Ovary (tissue), 9 donors: ENCODE results near the gene C12orf57. TPM values are rescaled to one million over a fixed set of nuclear protein-coding genes. Genes with fewer than 3 reads are reported as not detected.

Experiments
- DNase-seq, 5 donors: peaks; one replicate each; pipeline ENCODE4 v3.0.0-alpha.2; 2019 to 2020
- H3K27ac ChIP-seq, 2 donors: fragments of 200-600 bp; one replicate each; pipeline versions ENCODE4 v1.5.1 to v1.8.0; 2019 to 2022
- H3K27me3 ChIP-seq: fragments of 200-600 bp; one replicate; pipeline ENCODE4 v1.8.0; 2022
- H3K36me3 ChIP-seq: fragments of 200-600 bp; sonication (generic); one replicate; pipeline ENCODE4 v1.5.1; 2019
- H3K4me1 ChIP-seq: one replicate; pipeline ENCODE4 v1.8.1; 2013; ENCODE audit warnings: mild to moderate bottlenecking, moderate library complexity; ENCODE audit not compliant: insufficient read depth
- H3K4me3 ChIP-seq: fragments of 200-600 bp; sonication (generic); one replicate; pipeline ENCODE4 v1.5.1; 2017
- H3K9me3 ChIP-seq, 2 donors: fragments of 200-600 bp in 1 of 2; sonication (generic) in 1 of 2; one replicate each; pipeline versions ENCODE4 v1.5.1 to v1.8.1; 2013 to 2019; ENCODE audit warnings: mild to moderate bottlenecking in 1 of 2, moderate library complexity in 1 of 2
- EP300 ChIP-seq: sonication (generic); formaldehyde crosslinking; IDR thresholded peaks from one replicate; pipeline ENCODE4 v1.6.1; 2017; ENCODE audit warnings: antibody characterized with exemption
- POLR2A ChIP-seq: fragments of 450-650 bp; IDR thresholded peaks from one replicate; pipeline ENCODE4 v1.6.1; 2017; ENCODE audit warnings: antibody characterized with exemption, mild to moderate bottlenecking, moderate library complexity
- whole genome bisulfite sequencing, 3 donors: extraction: QIAGEN DNeasy Blood & Tissue Kit in 1 of 3; methylation state at CpG; one replicate each; pipeline versions ENCODE4 v1.1.5 to v1.1.7; 2013 to 2017; 5-methylcytosine and 5-hydroxymethylcytosine counted together
- intact Hi-C, 4 donors: fragments of 100-400 bp; cut with DNase I; formaldehyde crosslinking; loops; one replicate each; pipeline versions ENCODE4 v1.11.0 to v1.15.1; 2022 to 2023
- microRNA counts: library from miRNA; unstranded; fragments of <30 nt; microRNA quantifications from one replicate; lab custom pipeline; 2016
- microRNA-seq, 3 donors: library from miRNA; unstranded; fragments of <30 nt; microRNA quantifications; one replicate each; pipeline versions ENCODE4 to v1.2.0, GENCODE V29; 2019 to 2020
- polyA plus RNA-seq, 2 donors: library from polyadenylated mRNA; stranded (reverse); fragments of 200-250 nt in 1 of 2; fragments of 350-450 nt in 1 of 2; fragmentation: Illumina TruSeq in 1 of 2; extraction: RNeasy Lipid Tissue Mini Kit (QIAGEN cat#74804) in 1 of 2; gene quantifications; one replicate each; pipeline ENCODE4 v1.2.3, GENCODE V29; 2013 to 2014
- small RNA-seq: library from RNA; depleted of rRNA; stranded (forward); fragments of <200 nt; gene quantifications from one replicate; pipeline ENCODE3, GENCODE V24; 2016
- total RNA-seq, 7 donors: library from RNA; depleted of rRNA in 2 of 7; stranded (reverse); fragments of >200 nt in 2 of 7; fragmentation: NEBNext Ultra II Directional in 3 of 7; extraction: Animal tissue kit (Norgen Biotek cat#: 25700) in 3 of 7; gene quantifications; one replicate each; pipeline versions ENCODE4 v1.1.0 to v1.2.4, GENCODE V29; 2016 to 2023
- TF ChIP-seq, protein P1 (sequence below), 3 donors: fragments of 450-650 bp in 2 of 3; fragments of 200-600 bp in 1 of 3; IDR thresholded peaks; one replicate each; pipeline versions ENCODE4 v1.5.1 to v1.8.0; 2016 to 2022; ENCODE audit warnings: antibody characterized with exemption in 3 of 3, mild to moderate bottlenecking in 1 of 3
- donor health status: DM: no; HTN: no; CAD: no; lungs with moderate emphysema.
- donor health status: DM: no; HTN: no; CAD: no.
- donor health status: Bipolar disorder and iron deficiency.
- donor health status: DM: yes; HTN: yes; CAD: no.
- donor health status: DM: no; HTN: no; CAD: no.
- donor health status: DM: yes; HTN: yes; CAD: no.

The C12orf57 gene
- total and polyA plus RNA-seq, 9 donors = 40.3 to 1,838 (median 633) TPM

DNA sequence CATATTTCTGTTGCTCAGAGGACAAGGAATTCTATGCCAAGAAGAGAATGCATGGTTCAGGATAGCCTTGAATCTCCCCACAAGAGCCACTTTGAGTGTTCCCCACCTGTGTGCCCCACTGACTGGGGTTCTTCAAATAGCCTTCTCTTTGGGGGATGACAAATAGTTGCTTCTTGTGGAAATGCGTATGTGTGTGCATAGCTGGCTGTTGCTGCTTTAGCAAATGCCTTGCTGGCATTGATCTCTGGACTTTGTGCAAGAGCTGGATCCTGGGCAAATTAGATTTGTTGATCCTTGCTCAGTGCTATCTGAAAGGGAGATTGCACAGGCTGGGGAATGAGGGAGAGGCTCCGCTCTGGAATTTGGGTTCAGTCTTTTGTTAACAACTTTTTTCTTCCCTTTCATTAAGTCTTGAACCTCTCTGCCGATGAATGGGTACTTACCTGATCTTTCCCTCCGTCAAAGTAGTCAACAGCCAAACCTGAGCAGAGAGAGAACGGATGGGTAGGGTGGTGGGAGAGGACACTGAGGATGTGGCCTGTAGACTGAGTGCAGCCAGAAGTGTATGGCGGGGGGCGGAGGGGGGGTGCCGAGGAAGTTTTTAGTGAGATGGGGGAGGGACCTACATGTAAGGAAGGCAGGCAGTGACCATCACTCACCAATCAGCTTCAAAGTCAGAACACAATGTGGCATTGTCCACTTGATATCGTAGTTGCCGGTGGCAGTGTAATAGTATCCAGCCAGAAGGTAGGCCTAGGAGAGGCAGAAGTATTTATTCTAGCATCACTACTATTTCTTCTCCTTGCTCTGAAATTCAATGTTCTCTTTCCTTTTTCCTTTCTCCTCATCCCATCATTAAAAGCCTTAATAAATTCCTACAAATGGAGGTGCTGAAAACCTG lies 37.6 kb downstream of the C12orf57 start:
- Histone ChIP-seq H3K9me3 (no peaks in the 10 kb centered on the region), H3K36me3 (no peaks in the 10 kb centered on the region)

DNA sequence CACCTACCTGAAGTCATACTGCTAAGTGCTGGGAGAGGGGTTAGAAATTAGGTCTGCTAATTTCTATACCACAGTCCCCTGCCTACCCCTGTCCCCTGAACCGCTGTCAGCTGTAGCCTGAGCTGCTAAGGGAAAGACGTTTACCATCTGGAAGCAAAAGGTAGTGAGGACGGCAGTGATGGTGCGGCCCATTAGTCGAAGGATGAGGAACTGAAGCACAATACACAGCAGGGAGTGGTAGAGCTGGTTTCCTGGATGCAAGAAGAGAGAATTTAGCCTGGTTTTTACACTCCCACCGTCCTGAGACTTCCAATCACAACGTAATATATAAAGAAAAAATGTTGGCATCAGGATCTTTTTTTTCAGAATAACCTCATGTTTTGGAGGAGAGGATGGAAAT lies 38.7 kb downstream of the C12orf57 start:
- no peak for DNase-seq

More for the DNA sequence above, 37.6 kb downstream of the C12orf57 start:
- WGBS, 3 donors = 88 to 93% (median 90%) methylated on average over 10 of the region's 10 CpGs
- Histone ChIP-seq H3K4me3 (no peak overlapping the region), H3K4me1 (no peaks in the 10 kb centered on the region), H3K27ac (no peak overlapping the region), H3K27me3 (no peaks in the 10 kb centered on the region)
- intact Hi-C loops = no loop called here
- TF ChIP-seq EP300 (no peak), POLR2A (no peak)
- TF ChIP-seq, protein P1, sequence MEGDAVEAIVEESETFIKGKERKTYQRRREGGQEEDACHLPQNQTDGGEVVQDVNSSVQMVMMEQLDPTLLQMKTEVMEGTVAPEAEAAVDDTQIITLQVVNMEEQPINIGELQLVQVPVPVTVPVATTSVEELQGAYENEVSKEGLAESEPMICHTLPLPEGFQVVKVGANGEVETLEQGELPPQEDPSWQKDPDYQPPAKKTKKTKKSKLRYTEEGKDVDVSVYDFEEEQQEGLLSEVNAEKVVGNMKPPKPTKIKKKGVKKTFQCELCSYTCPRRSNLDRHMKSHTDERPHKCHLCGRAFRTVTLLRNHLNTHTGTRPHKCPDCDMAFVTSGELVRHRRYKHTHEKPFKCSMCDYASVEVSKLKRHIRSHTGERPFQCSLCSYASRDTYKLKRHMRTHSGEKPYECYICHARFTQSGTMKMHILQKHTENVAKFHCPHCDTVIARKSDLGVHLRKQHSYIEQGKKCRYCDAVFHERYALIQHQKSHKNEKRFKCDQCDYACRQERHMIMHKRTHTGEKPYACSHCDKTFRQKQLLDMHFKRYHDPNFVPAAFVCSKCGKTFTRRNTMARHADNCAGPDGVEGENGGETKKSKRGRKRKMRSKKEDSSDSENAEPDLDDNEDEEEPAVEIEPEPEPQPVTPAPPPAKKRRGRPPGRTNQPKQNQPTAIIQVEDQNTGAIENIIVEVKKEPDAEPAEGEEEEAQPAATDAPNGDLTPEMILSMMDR (IDR thresholded peaks at IDR 0.05) = no peak
- DNase-seq = no peak

DNA sequence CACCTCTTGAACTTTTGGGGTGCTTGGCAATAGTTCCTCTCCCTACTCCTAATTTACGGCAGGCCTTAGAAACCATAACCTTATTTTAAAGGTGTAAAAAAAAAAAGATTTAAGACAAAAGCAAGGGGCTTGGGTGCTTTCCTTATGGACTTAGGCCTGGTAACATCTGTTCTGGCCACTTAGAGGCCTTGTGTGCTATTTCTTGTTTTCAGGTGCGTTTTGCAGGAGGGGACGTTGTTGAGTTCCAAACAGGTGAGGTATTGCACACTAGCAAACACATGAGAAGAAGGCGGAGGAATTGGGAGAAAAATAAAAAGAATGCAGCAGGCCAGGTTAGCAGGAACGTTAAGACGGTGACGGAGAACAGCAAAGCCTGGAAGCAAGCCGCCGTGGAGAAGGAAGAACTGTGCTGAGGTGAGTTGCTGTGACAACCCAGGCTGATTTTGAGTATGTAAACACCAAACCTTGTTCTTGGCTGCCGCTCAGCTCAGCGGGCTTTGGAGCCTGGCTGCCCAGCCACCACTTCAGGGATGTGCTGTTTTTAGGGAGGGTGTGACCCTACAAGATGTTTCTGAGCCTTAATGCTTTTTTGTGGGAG lies 44.2 kb downstream of the C12orf57 start:
- intact Hi-C loops = no loop called here
- Histone ChIP-seq H3K27ac (no peak overlapping the region), H3K9me3 (no peaks in the 10 kb centered on the region), H3K36me3 (no peaks in the 10 kb centered on the region), H3K27me3 (no peaks in the 10 kb centered on the region), H3K4me1 (no peaks in the 10 kb centered on the region), H3K4me3 (no peak overlapping the region)
- no peak for DNase-seq
- TF ChIP-seq, protein P1 (IDR thresholded peaks at IDR 0.05) = no peak
- TF ChIP-seq POLR2A = no peak
- no peak for TF ChIP-seq EP300
- 86 to 87% (median 87%) methylated on average over 11 of the region's 11 CpGs for WGBS, 3 donors

More for the DNA sequence above, 38.7 kb downstream of the C12orf57 start:
- no peaks in the 10 kb centered on the region for H3K9me3 ChIP-seq
- H3K4me3 ChIP-seq = no peak overlapping the region
- TF ChIP-seq EP300 (no peak), POLR2A (no peak)
- TF ChIP-seq, protein P1 (IDR thresholded peaks at IDR 0.05) = no peak
- 80 to 84% (median 82%) methylated on average over 7 of the region's 7 CpGs for WGBS, 3 donors
- H3K27ac ChIP-seq = no peak overlapping the region
- no peaks in the 10 kb centered on the region for H3K4me1 ChIP-seq
- H3K27me3 ChIP-seq = no peaks in the 10 kb centered on the region
- H3K36me3 ChIP-seq = no peaks in the 10 kb centered on the region
- intact Hi-C loops = no loop called here

MicroRNA genes within 50 kb of the gene (microRNA counts, 767-probe panel; counts per million panel counts)
- microRNA hsa-miR-141-3p (lab: Ali Mortazavi, UCI) (530 counts per million, percentile 78 among the panel's probes with 10 or more counts), microRNA hsa-miR-200c-3p (lab: Ali Mortazavi, UCI) (4,007 counts per million, percentile 89 among the panel's probes with 10 or more counts)

Small RNAs within 50 kb of the gene (microRNA-seq; reads per million reads assigned to microRNA genes)
- gene MIR141 = 1.7 to 76.6 (median 4.5) reads per million in 3 donors
- gene MIR200C = 31.0 to 718 (median 36.1) reads per million in 3 donors

Small RNAs within 50 kb of the gene (small RNA-seq; reads per million reads assigned to genes)
- gene MIR141 (10.9 reads per million, percentile 84 among the genes with 10 or more reads in this experiment), gene MIR200C (5.8 reads per million, percentile 81 among the genes with 10 or more reads in this experiment), gene RNU7-1 (not detected), gene SCARNA12 (0.35 reads per million)

Other genes with a start within 250 kb of the C12orf57 start
- gene PIANP, start 243.2 kb upstream of the C12orf57 start, total RNA-seq = 1 to 10 TPM in 2 of 7 donors, under 1 TPM in 4, not detected in 1; 0.11 to 3.1 (median 0.85) TPM
- gene PIANP, start 243.2 kb upstream of the C12orf57 start, polyA plus RNA-seq = 1 to 10 TPM; 1.2 to 3.9 TPM
- 10 to 100 TPM; 36.4 to 61.4 (median 48.4) TPM for gene COPS7A, start 220.0 kb upstream of the C12orf57 start, total RNA-seq
- gene COPS7A, start 220.0 kb upstream of the C12orf57 start, polyA plus RNA-seq = 10 to 100 TPM; 45.7 to 74.8 TPM
- gene MLF2, start 190.9 kb upstream of the C12orf57 start, total RNA-seq = 100 to 1,000 TPM in 6 of 7 donors, 10 to 100 TPM in 1; 64.1 to 162 (median 141) TPM
- gene MLF2, start 190.9 kb upstream of the C12orf57 start, polyA plus RNA-seq = 100 to 1,000 TPM; 130 to 138 TPM
- gene PTMS, start 177.7 kb upstream of the C12orf57 start, total RNA-seq = 1,000 to 10,000 TPM in 1 of 7 donors, 100 to 1,000 TPM in 6; 100 to 1,013 (median 576) TPM
- gene PTMS, start 177.7 kb upstream of the C12orf57 start, polyA plus RNA-seq = 100 to 1,000 TPM; 550 to 594 TPM
- gene LAG3, start 171.5 kb upstream of the C12orf57 start, total RNA-seq = 10 to 100 TPM in 6 of 7 donors, 1 to 10 TPM in 1; 8.5 to 21.8 (median 16.0) TPM
- 10 to 100 TPM in 1 of 2 donors, 1 to 10 TPM in 1; 4.7 to 13.7 TPM for gene LAG3, start 171.5 kb upstream of the C12orf57 start, polyA plus RNA-seq
- gene CD4, start 154.5 kb upstream of the C12orf57 start, total RNA-seq = 10 to 100 TPM in 4 of 7 donors, 1 to 10 TPM in 3; 2.1 to 12.5 (median 10.3) TPM
- gene CD4, start 154.5 kb upstream of the C12orf57 start, polyA plus RNA-seq = 10 to 100 TPM in 1 of 2 donors, 1 to 10 TPM in 1; 7.3 to 40.2 TPM
- 10 to 100 TPM in 2 of 7 donors, 1 to 10 TPM in 4, under 1 TPM in 1; 0.60 to 12.0 (median 7.6) TPM for gene GPR162, start 122.2 kb upstream of the C12orf57 start, total RNA-seq
- 1 to 10 TPM; 1.2 to 9.0 TPM for gene GPR162, start 122.2 kb upstream of the C12orf57 start, polyA plus RNA-seq
- gene P3H3, start 115.6 kb upstream of the C12orf57 start, total RNA-seq = 10 to 100 TPM; 24.0 to 92.3 (median 70.2) TPM
- gene P3H3, start 115.6 kb upstream of the C12orf57 start, polyA plus RNA-seq = 10 to 100 TPM in 1 of 2 donors, 1 to 10 TPM in 1; 4.7 to 48.8 TPM
- 10 to 100 TPM in 5 of 7 donors, 1 to 10 TPM in 1, under 1 TPM in 1; 0.34 to 15.0 (median 11.0) TPM for gene GNB3, start 103.1 kb upstream of the C12orf57 start, total RNA-seq
- 1 to 10 TPM; 1.8 to 7.8 TPM for gene GNB3, start 103.1 kb upstream of the C12orf57 start, polyA plus RNA-seq
- gene CDCA3, start 92.7 kb upstream of the C12orf57 start, total RNA-seq = 1 to 10 TPM in 2 of 7 donors, under 1 TPM in 5; 0.18 to 1.6 (median 0.74) TPM
- 1 to 10 TPM in 1 of 2 donors, under 1 TPM in 1; 0.68 to 1.6 TPM for gene CDCA3, start 92.7 kb upstream of the C12orf57 start, polyA plus RNA-seq
- gene USP5, start 91.9 kb upstream of the C12orf57 start, total RNA-seq = 10 to 100 TPM; 13.9 to 84.3 (median 63.0) TPM
- 10 to 100 TPM; 23.7 to 30.1 TPM for gene USP5, start 91.9 kb upstream of the C12orf57 start, polyA plus RNA-seq
- 100 to 1,000 TPM; 136 to 443 (median 295) TPM for gene TPI1, start 76.5 kb upstream of the C12orf57 start, total RNA-seq
- gene TPI1, start 76.5 kb upstream of the C12orf57 start, polyA plus RNA-seq = 100 to 1,000 TPM; 267 to 594 TPM
- 10 to 100 TPM in 3 of 7 donors, 1 to 10 TPM in 4; 5.8 to 14.7 (median 8.5) TPM for gene SPSB2, start 70.7 kb upstream of the C12orf57 start, total RNA-seq
- gene SPSB2, start 70.7 kb upstream of the C12orf57 start, polyA plus RNA-seq = 1 to 10 TPM in 1 of 2 donors, under 1 TPM in 1; 0.38 to 8.1 TPM
- 10 to 100 TPM; 13.9 to 67.6 (median 16.7) TPM for gene LRRC23, start 39.2 kb upstream of the C12orf57 start, total RNA-seq
- 10 to 100 TPM; 11.2 to 16.5 TPM for gene LRRC23, start 39.2 kb upstream of the C12orf57 start, polyA plus RNA-seq
- gene ENO2, start 29.4 kb upstream of the C12orf57 start, total RNA-seq = 10 to 100 TPM in 5 of 7 donors, 1 to 10 TPM in 2; 8.3 to 22.3 (median 11.5) TPM
- 10 to 100 TPM in 1 of 2 donors, 1 to 10 TPM in 1; 5.0 to 19.4 TPM for gene ENO2, start 29.4 kb upstream of the C12orf57 start, polyA plus RNA-seq
- 100 to 1,000 TPM in 5 of 7 donors, 10 to 100 TPM in 2; 73.9 to 324 (median 206) TPM for gene ATN1, start 16.1 kb upstream of the C12orf57 start, total RNA-seq
- 100 to 1,000 TPM in 1 of 2 donors, 10 to 100 TPM in 1; 41.6 to 179 TPM for gene ATN1, start 16.1 kb upstream of the C12orf57 start, polyA plus RNA-seq
- gene RNU7-1, start 206 bp upstream of the C12orf57 start, total RNA-seq = not detected
- not detected for gene RNU7-1, start 206 bp upstream of the C12orf57 start, polyA plus RNA-seq
- gene PTPN6, start 7.3 kb downstream of the C12orf57 start, total RNA-seq = 10 to 100 TPM in 3 of 7 donors, 1 to 10 TPM in 4; 4.6 to 19.8 (median 9.8) TPM
- gene PTPN6, start 7.3 kb downstream of the C12orf57 start, polyA plus RNA-seq = 10 to 100 TPM in 1 of 2 donors, 1 to 10 TPM in 1; 6.9 to 25.3 TPM
- 100 to 1,000 TPM; 220 to 324 (median 269) TPM for gene PHB2, start 26.6 kb downstream of the C12orf57 start, total RNA-seq
- 100 to 1,000 TPM; 129 to 285 TPM for gene PHB2, start 26.6 kb downstream of the C12orf57 start, polyA plus RNA-seq
- gene EMG1, start 26.9 kb downstream of the C12orf57 start, total RNA-seq = 10 to 100 TPM; 25.6 to 54.7 (median 41.0) TPM
- 10 to 100 TPM; 21.5 to 39.5 TPM for gene EMG1, start 26.9 kb downstream of the C12orf57 start, polyA plus RNA-seq
- gene LPCAT3, start 74.5 kb downstream of the C12orf57 start, total RNA-seq = 10 to 100 TPM; 15.5 to 51.2 (median 39.5) TPM
- gene LPCAT3, start 74.5 kb downstream of the C12orf57 start, polyA plus RNA-seq = 10 to 100 TPM; 22.5 to 44.0 TPM
- 1,000 to 10,000 TPM in 3 of 7 donors, 100 to 1,000 TPM in 4; 499 to 1,495 (median 773) TPM for gene C1S, start 116.7 kb downstream of the C12orf57 start, total RNA-seq
- 1,000 to 10,000 TPM in 1 of 2 donors, 100 to 1,000 TPM in 1; 952 to 1,168 TPM for gene C1S, start 116.7 kb downstream of the C12orf57 start, polyA plus RNA-seq
- 1,000 to 10,000 TPM in 3 of 7 donors, 100 to 1,000 TPM in 4; 472 to 1,524 (median 759) TPM for gene C1R, start 148.4 kb downstream of the C12orf57 start, total RNA-seq
- 1,000 to 10,000 TPM in 1 of 2 donors, 100 to 1,000 TPM in 1; 796 to 1,393 TPM for gene C1R, start 148.4 kb downstream of the C12orf57 start, polyA plus RNA-seq
- 100 to 1,000 TPM in 4 of 7 donors, 10 to 100 TPM in 3; 48.4 to 160 (median 116) TPM for gene C1RL, start 165.2 kb downstream of the C12orf57 start, total RNA-seq
- gene C1RL, start 165.2 kb downstream of the C12orf57 start, polyA plus RNA-seq = 10 to 100 TPM; 73.1 to 88.7 TPM
- gene RBP5, start 184.9 kb downstream of the C12orf57 start, total RNA-seq = 10 to 100 TPM in 1 of 7 donors, 1 to 10 TPM in 6; 1.2 to 17.3 (median 3.5) TPM
- 1 to 10 TPM; 6.1 to 6.4 TPM for gene RBP5, start 184.9 kb downstream of the C12orf57 start, polyA plus RNA-seq
- 100 to 1,000 TPM in 2 of 7 donors, 10 to 100 TPM in 5; 45.4 to 142 (median 68.2) TPM for gene CLSTN3, start 186.3 kb downstream of the C12orf57 start, total RNA-seq
- 10 to 100 TPM; 28.9 to 59.2 TPM for gene CLSTN3, start 186.3 kb downstream of the C12orf57 start, polyA plus RNA-seq
- 10 to 100 TPM; 23.0 to 71.4 (median 59.8) TPM for gene PEX5, start 245.7 kb downstream of the C12orf57 start, total RNA-seq
- 10 to 100 TPM; 28.8 to 35.6 TPM for gene PEX5, start 245.7 kb downstream of the C12orf57 start, polyA plus RNA-seq